RWPE2 (cell line): ENCODE results near the gene FAM120B.

ENCODE experiments used
- ATAC-seq: fragments of 200-7000 bp; cut with Tn5 transposase; 3 replicates; pipeline ENCODE4 v1.9.1; 2021; ENCODE audit warnings: low read depth
- DNase-seq: peaks from one replicate; pipeline ENCODE4 v3.0.0-alpha.2; 2020; ENCODE audit warnings: low spot score
- H3K27ac ChIP-seq: fragments of 450-650 bp; 2 replicates; pipeline ENCODE4 v1.5.1; 2017; ENCODE audit warnings: mild to moderate bottlenecking; ENCODE audit not compliant: poor library complexity, severe bottlenecking
- H3K27me3 ChIP-seq: fragments of 250-450 bp; sonication (Bioruptor Pico); 2 replicates; pipeline ENCODE4 v1.5.1; 2021; ENCODE audit warnings: mild to moderate bottlenecking, moderate library complexity; ENCODE audit not compliant: insufficient read depth, poor library complexity, severe bottlenecking
- H3K36me3 ChIP-seq: fragments of 250-450 bp; sonication (Bioruptor Pico); 2 replicates; pipeline ENCODE4 v1.5.1; 2020; ENCODE audit warnings: low read depth, mild to moderate bottlenecking, moderate library complexity
- H3K4me1 ChIP-seq: fragments of 250-450 bp; sonication (Bioruptor Pico); 2 replicates; pipeline ENCODE4 v1.5.1; 2021; ENCODE audit warnings: mild to moderate bottlenecking, moderate library complexity; ENCODE audit not compliant: insufficient read depth, poor library complexity, severe bottlenecking
- H3K4me3 ChIP-seq: fragments of 250-450 bp; sonication (Bioruptor Pico); 2 replicates; pipeline ENCODE4 v1.5.1; 2021; ENCODE audit warnings: mild to moderate bottlenecking, moderate library complexity; ENCODE audit not compliant: severe bottlenecking
- H3K9me3 ChIP-seq: fragments of 250-450 bp; sonication (Bioruptor Pico); 2 replicates; pipeline ENCODE4 v1.5.1; 2021; ENCODE audit warnings: mild to moderate bottlenecking, moderate library complexity; ENCODE audit not compliant: severe bottlenecking
- TF ChIP-seq, protein P1 (sequence below): fragments of 450-650 bp; IDR thresholded peaks from one replicate; pipeline ENCODE4 v1.5.1; 2017; ENCODE audit warnings: mild to moderate bottlenecking, moderate library complexity; ENCODE audit not compliant: poor library complexity, severe bottlenecking

FAM120B gene

DNA sequence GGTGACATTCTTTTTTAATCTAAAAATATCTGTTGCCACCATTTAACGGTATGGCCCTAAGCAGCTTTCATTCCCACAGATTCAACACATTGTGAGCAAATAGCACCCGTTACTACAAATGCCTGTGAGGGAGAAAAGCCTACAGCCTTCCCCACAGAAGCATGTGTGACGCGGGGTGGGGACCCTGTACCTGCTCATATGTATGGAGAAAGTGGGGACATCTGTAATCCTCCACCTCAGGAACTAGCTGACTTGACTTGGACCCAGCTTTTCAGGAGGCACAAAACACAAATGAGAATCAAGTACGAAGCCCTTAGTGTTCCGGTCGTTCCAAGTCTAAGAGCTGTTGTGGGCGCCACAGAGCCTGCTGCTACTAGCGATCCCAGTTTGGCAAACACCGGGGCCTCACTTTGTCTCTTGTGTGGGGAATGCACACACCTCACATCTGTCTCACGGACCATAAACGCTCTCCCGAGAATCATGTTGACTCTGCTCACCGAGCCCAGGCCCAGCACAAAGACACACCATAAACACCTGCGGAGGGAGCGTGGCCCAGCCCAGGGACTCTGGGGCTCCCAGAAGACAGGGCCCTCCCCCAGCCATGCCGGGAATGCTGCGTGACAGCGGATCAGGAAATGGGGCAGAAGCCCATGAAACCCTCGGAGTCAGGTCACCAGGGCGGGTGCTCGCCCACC lies 37.3 kb upstream of the FAM120B start:
- Histone ChIP-seq H3K9me3 (no peaks in the 10 kb centered on the region), H3K4me1 (no peaks in the 10 kb centered on the region), H3K27ac (no peak overlapping the region), H3K36me3 (no peaks in the 10 kb centered on the region), H3K27me3 (no peaks in the 10 kb centered on the region), H3K4me3 (no peak overlapping the region)
- DNase-seq (peak; percentile 36), ATAC-seq (no peak)
- TF ChIP-seq, protein P1, sequence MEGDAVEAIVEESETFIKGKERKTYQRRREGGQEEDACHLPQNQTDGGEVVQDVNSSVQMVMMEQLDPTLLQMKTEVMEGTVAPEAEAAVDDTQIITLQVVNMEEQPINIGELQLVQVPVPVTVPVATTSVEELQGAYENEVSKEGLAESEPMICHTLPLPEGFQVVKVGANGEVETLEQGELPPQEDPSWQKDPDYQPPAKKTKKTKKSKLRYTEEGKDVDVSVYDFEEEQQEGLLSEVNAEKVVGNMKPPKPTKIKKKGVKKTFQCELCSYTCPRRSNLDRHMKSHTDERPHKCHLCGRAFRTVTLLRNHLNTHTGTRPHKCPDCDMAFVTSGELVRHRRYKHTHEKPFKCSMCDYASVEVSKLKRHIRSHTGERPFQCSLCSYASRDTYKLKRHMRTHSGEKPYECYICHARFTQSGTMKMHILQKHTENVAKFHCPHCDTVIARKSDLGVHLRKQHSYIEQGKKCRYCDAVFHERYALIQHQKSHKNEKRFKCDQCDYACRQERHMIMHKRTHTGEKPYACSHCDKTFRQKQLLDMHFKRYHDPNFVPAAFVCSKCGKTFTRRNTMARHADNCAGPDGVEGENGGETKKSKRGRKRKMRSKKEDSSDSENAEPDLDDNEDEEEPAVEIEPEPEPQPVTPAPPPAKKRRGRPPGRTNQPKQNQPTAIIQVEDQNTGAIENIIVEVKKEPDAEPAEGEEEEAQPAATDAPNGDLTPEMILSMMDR, result no peak

DNA sequence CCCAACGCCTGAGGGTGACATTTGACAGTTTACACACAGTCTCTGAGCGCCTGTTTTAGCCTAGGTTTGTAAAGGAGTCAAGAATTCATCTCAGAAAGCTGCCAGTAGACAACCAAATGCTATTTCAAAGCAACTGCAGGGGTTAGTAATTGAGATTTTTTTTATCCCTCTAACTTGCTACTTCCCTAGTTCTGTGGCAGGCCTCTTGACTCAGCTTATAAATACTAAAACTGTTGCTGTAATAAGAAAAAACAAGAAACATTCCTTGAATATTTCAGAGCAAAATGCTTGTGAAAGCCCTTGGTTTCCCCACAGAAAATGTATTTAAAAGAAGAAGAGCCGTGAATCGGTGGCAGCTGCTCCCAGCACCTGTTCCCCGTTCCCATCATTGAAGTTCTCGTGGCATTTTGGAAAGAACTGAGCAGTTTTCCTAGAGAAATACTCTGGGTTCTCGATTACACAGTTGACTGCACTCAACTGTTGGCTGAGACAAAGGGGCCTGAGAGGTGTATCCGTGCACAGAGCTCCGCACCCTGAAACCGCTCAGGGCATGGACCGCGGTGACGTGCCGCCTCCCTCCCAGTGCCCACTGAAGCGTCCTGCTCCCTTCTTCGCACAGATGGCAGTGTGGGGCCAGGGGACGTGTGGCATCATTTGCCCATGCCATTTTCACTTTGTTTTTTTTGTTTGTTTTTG lies 36.6 kb upstream of the FAM120B start:
- TF ChIP-seq, protein P1, result no peak
- H3K36me3 ChIP-seq, result no peaks in the 10 kb centered on the region
- no peaks in the 10 kb centered on the region for H3K4me1 ChIP-seq
- ATAC-seq, result no peak
- H3K27me3 ChIP-seq, result no peaks in the 10 kb centered on the region
- H3K9me3 ChIP-seq, result no peaks in the 10 kb centered on the region
- no peak overlapping the region for H3K27ac ChIP-seq
- DNase-seq, result peak; percentile 32
- H3K4me3 ChIP-seq, result no peak overlapping the region

DNA sequence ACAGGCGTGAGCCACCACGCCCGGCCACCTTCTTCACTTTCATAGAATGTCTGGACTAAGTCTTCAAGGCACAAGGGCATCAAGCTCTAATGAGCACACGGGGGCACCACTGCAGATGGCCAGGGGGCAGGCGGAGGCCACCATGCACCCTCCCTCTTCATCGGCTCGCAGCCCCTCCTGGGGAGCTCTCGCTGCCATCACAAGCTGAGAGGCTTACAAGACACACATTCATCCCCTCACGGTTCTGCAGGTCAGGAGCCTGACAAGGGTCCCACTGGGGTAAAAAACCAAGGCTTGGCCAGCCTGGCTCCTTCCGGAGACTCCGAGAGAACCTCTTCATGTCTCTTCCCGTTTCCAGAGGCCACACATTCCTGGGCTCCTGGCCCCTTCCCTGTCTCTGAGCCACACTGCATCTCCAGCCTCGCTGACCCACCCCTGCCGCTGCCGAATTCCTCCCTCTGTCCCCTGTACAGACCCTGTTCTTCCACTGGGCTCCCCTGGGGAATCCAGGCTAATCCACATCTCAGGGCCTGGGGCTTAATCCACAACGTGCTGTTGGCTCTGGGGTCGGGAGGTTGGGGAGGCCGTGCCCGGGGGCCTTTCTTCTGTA lies 35.5 kb upstream of the FAM120B start:
- H3K4me3 ChIP-seq, result no peak overlapping the region
- no peaks in the 10 kb centered on the region for H3K36me3 ChIP-seq
- TF ChIP-seq, protein P1, result no peak
- no peaks in the 10 kb centered on the region for H3K27me3 ChIP-seq
- H3K27ac ChIP-seq, result no peak overlapping the region
- no peak for ATAC-seq
- H3K4me1 ChIP-seq, result no peaks in the 10 kb centered on the region
- peak; percentile 52 for DNase-seq
- H3K9me3 ChIP-seq, result no peaks in the 10 kb centered on the region

DNA sequence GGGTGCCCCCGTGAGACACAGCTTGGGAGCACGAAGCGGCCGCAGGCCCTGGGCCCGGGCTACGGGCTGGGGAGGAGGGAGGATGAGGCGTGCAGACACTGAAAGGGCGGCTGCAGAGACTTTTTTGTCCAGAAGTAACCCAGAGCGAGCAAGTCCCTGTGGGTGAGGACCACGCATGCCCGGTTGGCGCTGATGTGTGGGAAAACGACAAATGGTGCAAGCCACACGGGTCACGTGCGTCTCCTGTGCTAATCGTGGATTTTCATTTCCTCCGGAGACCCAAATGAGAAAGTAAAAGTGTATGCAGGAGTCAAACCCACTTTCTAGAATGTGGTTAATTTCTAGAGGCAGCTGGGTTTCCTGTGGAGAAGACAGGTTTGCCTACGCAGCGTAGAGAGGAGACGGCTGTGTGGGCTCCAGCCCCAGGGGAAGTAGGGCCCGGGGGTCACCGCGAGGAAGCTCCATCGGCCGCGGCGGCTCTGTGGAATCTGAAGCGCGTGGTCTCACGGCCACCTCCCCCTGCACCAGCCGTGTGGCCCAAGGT lies 34.7 kb upstream of the FAM120B start:
- TF ChIP-seq, protein P1, result no peak
- H3K36me3 ChIP-seq, result no peaks in the 10 kb centered on the region
- DNase-seq (no peak), ATAC-seq (no peak)
- H3K9me3 ChIP-seq, result no peaks in the 10 kb centered on the region
- H3K27me3 ChIP-seq, result no peaks in the 10 kb centered on the region
- no peak overlapping the region for H3K27ac ChIP-seq
- H3K4me1 ChIP-seq, result no peaks in the 10 kb centered on the region
- H3K4me3 ChIP-seq, result no peak overlapping the region
